Amniotic stem cell (primary cell): Measurements from ENCODE around the gene OR2V2.

Source experiments
- DNase-seq: peaks from one replicate; lab custom pipeline; 2025; lab: John Stamatoyannopoulos, UW

Gene OR2V2

GRCh38 chr5:181145133-181145532 is 2.3 kb upstream of the OR2V2 start:
- DNase-seq = no peak

GRCh38 chr5:181149355-181149754 is 2.0 kb downstream of the OR2V2 start:
- DNase-seq = no peak

- no peak for DNase-seq
These were observed 2.7 kb downstream of the OR2V2 start for GRCh38 chr5:181149806-181150733.

- DNase-seq = no peak
These were observed 3.8 kb downstream of the OR2V2 start for GRCh38 chr5:181151146-181151545.

- DNase-seq = no peak
These were observed 5.0 kb downstream of the OR2V2 start for GRCh38 chr5:181152406-181152805.

GRCh38 chr5:181153814-181154213 is 6.4 kb downstream of the OR2V2 start:
- DNase-seq = no peak

GRCh38 chr5:181156758-181157157 is 9.4 kb downstream of the OR2V2 start:
- no peak for DNase-seq

GRCh38 chr5:181158869-181159268 is 11.5 kb downstream of the OR2V2 start:
- no peak for DNase-seq

- peak; percentile 56 for DNase-seq
These were observed 12.1 kb downstream of the OR2V2 start for GRCh38 chr5:181159286-181160151.

GRCh38 chr5:181160152-181160754 is 12.9 kb downstream of the OR2V2 start:
- peak; percentile 44 for DNase-seq

GRCh38 chr5:181160755-181161533 is 13.6 kb downstream of the OR2V2 start:
- DNase-seq = peak; percentile 33

- no peak for DNase-seq
These were observed 14.3 kb downstream of the OR2V2 start for GRCh38 chr5:181161534-181162175.

- no peak for DNase-seq
These were observed 16.2 kb downstream of the OR2V2 start for GRCh38 chr5:181163487-181164075.

- no peak for DNase-seq
These were observed 16.9 kb downstream of the OR2V2 start for GRCh38 chr5:181164076-181164952.

GRCh38 chr5:181166812-181167733 is 19.7 kb downstream of the OR2V2 start:
- DNase-seq = no peak

- DNase-seq = no peak
These were observed 20.6 kb downstream of the OR2V2 start for GRCh38 chr5:181167814-181168488.

- no peak for DNase-seq
These were observed 21.3 kb downstream of the OR2V2 start for GRCh38 chr5:181168595-181169118.
